Measurements from ENCODE around the gene KCNJ6. TPM values are rescaled to one million over a fixed set of nuclear protein-coding genes. Genes with fewer than 3 reads are reported as not detected.

Gene KCNJ6
- total RNA-seq, 1 donor from 2014 or later = 0.64 TPM

GRCh38 chr21:37658121-37658816 lies 258.0 kb downstream of the KCNJ6 start:
- Histone ChIP-seq H3K36me3 (no peaks in the 10 kb centered on the region), H3K9me3 (no peaks in the 10 kb centered on the region), H3K27me3 (no peaks in the 10 kb centered on the region), H3K4me1 (peaks cover 5 to 14% of the 10 kb centered on the region in 2 donors), H3K4me3 (peak overlapping the region in 1 of 2 donors; percentile 26), H3K27ac (peak overlapping the region; percentile 67 to 81)
- intact Hi-C loops (cut with DNase I) = loop anchor here (2.0 to 5.0 kb wide), 3 partner anchors 196 to 399 kb away; partner anchors contain the start of gene DYRK1A
- no peak for DNase-seq (ENCODE audit: low spot score in 2 of 2)
- TF ChIP-seq, protein P1, sequence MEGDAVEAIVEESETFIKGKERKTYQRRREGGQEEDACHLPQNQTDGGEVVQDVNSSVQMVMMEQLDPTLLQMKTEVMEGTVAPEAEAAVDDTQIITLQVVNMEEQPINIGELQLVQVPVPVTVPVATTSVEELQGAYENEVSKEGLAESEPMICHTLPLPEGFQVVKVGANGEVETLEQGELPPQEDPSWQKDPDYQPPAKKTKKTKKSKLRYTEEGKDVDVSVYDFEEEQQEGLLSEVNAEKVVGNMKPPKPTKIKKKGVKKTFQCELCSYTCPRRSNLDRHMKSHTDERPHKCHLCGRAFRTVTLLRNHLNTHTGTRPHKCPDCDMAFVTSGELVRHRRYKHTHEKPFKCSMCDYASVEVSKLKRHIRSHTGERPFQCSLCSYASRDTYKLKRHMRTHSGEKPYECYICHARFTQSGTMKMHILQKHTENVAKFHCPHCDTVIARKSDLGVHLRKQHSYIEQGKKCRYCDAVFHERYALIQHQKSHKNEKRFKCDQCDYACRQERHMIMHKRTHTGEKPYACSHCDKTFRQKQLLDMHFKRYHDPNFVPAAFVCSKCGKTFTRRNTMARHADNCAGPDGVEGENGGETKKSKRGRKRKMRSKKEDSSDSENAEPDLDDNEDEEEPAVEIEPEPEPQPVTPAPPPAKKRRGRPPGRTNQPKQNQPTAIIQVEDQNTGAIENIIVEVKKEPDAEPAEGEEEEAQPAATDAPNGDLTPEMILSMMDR (IDR thresholded peaks at IDR 0.05) = no peak

DNA sequence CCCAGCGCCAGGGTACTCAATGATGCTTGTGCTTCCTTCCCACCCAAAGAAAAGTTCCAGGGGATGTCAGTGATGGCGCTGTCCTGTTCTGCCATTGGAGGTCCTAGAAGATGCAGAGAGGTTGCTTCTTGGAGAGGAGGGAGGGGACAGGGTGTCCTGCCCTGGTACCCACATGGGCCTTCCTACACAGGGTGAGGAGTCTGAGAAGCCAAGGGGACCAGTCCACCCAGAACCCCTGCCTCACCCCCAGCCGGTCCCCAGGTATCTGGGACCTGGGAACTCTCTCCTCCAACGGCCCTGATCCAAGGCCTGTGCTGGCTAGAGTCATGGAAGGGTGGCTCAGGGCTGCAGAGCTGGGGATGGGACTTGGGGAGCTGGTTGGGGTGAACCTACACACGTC lies 259.4 kb downstream of the KCNJ6 start:
- Histone ChIP-seq H3K27me3 (no peaks in the 10 kb centered on the region), H3K4me3 (no peak overlapping the region), H3K36me3 (no peaks in the 10 kb centered on the region), H3K9me3 (no peaks in the 10 kb centered on the region), H3K27ac (no peak overlapping the region), H3K4me1 (peaks cover 5 to 14% of the 10 kb centered on the region in 2 donors)
- TF ChIP-seq, protein P1 (IDR thresholded peaks at IDR 0.05) = no peak
- no peak for DNase-seq (ENCODE audit: low spot score in 2 of 2)
- intact Hi-C loops (cut with DNase I) = loop anchor here (5.0 kb wide), 2 partner anchors 195 to 290 kb away; partner anchors contain the start of gene DYRK1A

- intact Hi-C loops (cut with DNase I) = loop anchor here (5.0 kb wide), 2 partner anchors 193 to 288 kb away; partner anchors contain the start of gene DYRK1A
- H3K27ac ChIP-seq = no peak overlapping the region
- no peaks in the 10 kb centered on the region for H3K9me3 ChIP-seq
- no peak overlapping the region for H3K4me3 ChIP-seq
- no peak for DNase-seq (ENCODE audit: low spot score in 2 of 2)
- no peaks in the 10 kb centered on the region for H3K36me3 ChIP-seq
- peaks cover 5 to 14% of the 10 kb centered on the region in 2 donors for H3K4me1 ChIP-seq
- TF ChIP-seq, protein P1 (IDR thresholded peaks at IDR 0.05) = no peak
- H3K27me3 ChIP-seq = no peaks in the 10 kb centered on the region
Observed at GRCh38 chr21:37655611-37656300, 260.5 kb downstream of the KCNJ6 start.

GRCh38 chr21:37654596-37654995 lies 261.7 kb downstream of the KCNJ6 start:
- H3K27me3 ChIP-seq = no peaks in the 10 kb centered on the region
- DNase-seq (ENCODE audit: low spot score in 2 of 2) = no peak

GRCh38 chr21:37653201-37653600 lies 263.1 kb downstream of the KCNJ6 start:
- intact Hi-C loops (cut with DNase I) = no loop called here
- no peaks in the 10 kb centered on the region for H3K27me3 ChIP-seq
- no peak overlapping the region for H3K27ac ChIP-seq
- no peak overlapping the region for H3K4me3 ChIP-seq
- no peak for DNase-seq (ENCODE audit: low spot score in 2 of 2)
- H3K4me1 ChIP-seq = peaks cover 5 to 9% of the 10 kb centered on the region in 2 donors
- TF ChIP-seq, protein P1 (IDR thresholded peaks at IDR 0.05) = no peak
- H3K36me3 ChIP-seq = no peaks in the 10 kb centered on the region
- no peaks in the 10 kb centered on the region for H3K9me3 ChIP-seq

More at GRCh38 chr21:37654596-37654995, 261.7 kb downstream of the KCNJ6 start:
- no peak overlapping the region for H3K4me3 ChIP-seq
- peaks cover 5 to 14% of the 10 kb centered on the region in 2 donors for H3K4me1 ChIP-seq
- intact Hi-C loops (cut with DNase I) = no loop called here
- H3K9me3 ChIP-seq = no peaks in the 10 kb centered on the region
- H3K27ac ChIP-seq = no peak overlapping the region
- TF ChIP-seq, protein P1 (IDR thresholded peaks at IDR 0.05) = no peak
- H3K36me3 ChIP-seq = no peaks in the 10 kb centered on the region

Data from ascending aorta (tissue), 2 donors.